Liver (tissue), 9 donors: ENCODE data around the gene EXOSC3. TPM values are rescaled to one million over a fixed set of nuclear protein-coding genes. Genes with fewer than 3 reads are reported as not detected.

Experiments
- DNase-seq: peaks from one replicate; pipeline ENCODE4 v3.0.0-alpha.2; 2017; ENCODE audit warnings: low spot score
- H3K27ac ChIP-seq, 2 donors: one replicate each; pipeline ENCODE4 v1.7.0; 2013; ENCODE audit warnings: inconsistent platforms in 2 of 2, low read length in 2 of 2, control low read depth in 1 of 2, low read depth in 1 of 2, mild to moderate bottlenecking in 1 of 2
- H3K27me3 ChIP-seq, 4 donors: one replicate each; pipeline versions ENCODE4 v1.6.1 to v1.7.0; 2013; ENCODE audit warnings: low read length in 3 of 4, inconsistent platforms in 1 of 4, mild to moderate bottlenecking in 1 of 4, moderate library complexity in 1 of 4; ENCODE audit not compliant: control insufficient read depth in 4 of 4, insufficient read depth in 4 of 4
- H3K36me3 ChIP-seq, 4 donors: one replicate each; pipeline versions ENCODE4 v1.6.1 to v1.7.0; 2013; ENCODE audit warnings: low read length in 3 of 4, mild to moderate bottlenecking in 3 of 4, low read depth in 1 of 4, moderate library complexity in 1 of 4; ENCODE audit not compliant: control insufficient read depth in 4 of 4, insufficient read depth in 3 of 4
- H3K4me1 ChIP-seq, 4 donors: one replicate each; pipeline versions ENCODE4 v1.6.1 to v1.7.0; 2013; ENCODE audit warnings: low read length in 3 of 4, mild to moderate bottlenecking in 3 of 4, moderate library complexity in 1 of 4; ENCODE audit not compliant: control insufficient read depth in 4 of 4, insufficient read depth in 4 of 4
- H3K4me3 ChIP-seq, 3 donors: one replicate each; pipeline versions ENCODE4 v1.6.1 to v1.7.0; 2013; ENCODE audit warnings: low read length in 3 of 3, control low read depth in 1 of 3, low read depth in 1 of 3, mild to moderate bottlenecking in 1 of 3
- H3K9ac ChIP-seq, 2 donors: one replicate each; pipeline ENCODE4 v1.7.0; 2013; ENCODE audit warnings: low read length in 2 of 2, mild to moderate bottlenecking in 2 of 2, moderate library complexity in 2 of 2, control low read depth in 1 of 2, low read depth in 1 of 2
- H3K9me3 ChIP-seq, 4 donors: one replicate each; pipeline versions ENCODE4 v1.6.1 to v1.7.0; 2013; ENCODE audit warnings: low read length in 3 of 4; ENCODE audit not compliant: control insufficient read depth in 4 of 4
- ATF3 ChIP-seq: IDR thresholded peaks from 2 replicates; pipeline ENCODE4 v1.6.1; 2016; ENCODE audit warnings: antibody characterized with exemption
- EGR1 ChIP-seq, 2 donors: IDR thresholded peaks; 2 replicates each; pipeline ENCODE4 v1.6.1; 2016 to 2018; ENCODE audit warnings: antibody characterized with exemption in 2 of 2, low read depth in 2 of 2
- FOXA1 ChIP-seq: IDR thresholded peaks from 2 replicates; pipeline ENCODE4 v1.6.1; 2016; ENCODE audit warnings: antibody characterized with exemption
- FOXA2 ChIP-seq: IDR thresholded peaks from 2 replicates; pipeline ENCODE4 v1.6.1; 2016; ENCODE audit warnings: antibody characterized with exemption
- GABPA ChIP-seq, 2 donors: IDR thresholded peaks in 1 of 2; conservative IDR thresholded peaks in 1 of 2; 2 replicates each; pipeline ENCODE4 v1.6.1; 2016; ENCODE audit warnings: antibody characterized with exemption in 2 of 2, mild to moderate bottlenecking in 1 of 2, moderate library complexity in 1 of 2
- HNF4A ChIP-seq, 2 donors: conservative IDR thresholded peaks; 2 replicates each; pipeline ENCODE4 v1.6.1; 2016; ENCODE audit warnings: antibody characterized with exemption in 2 of 2, mild to moderate bottlenecking in 2 of 2
- HNF4G ChIP-seq: IDR thresholded peaks from 2 replicates; pipeline ENCODE4 v1.6.1; 2016; ENCODE audit warnings: antibody characterized with exemption
- JUND ChIP-seq, 2 donors: IDR thresholded peaks; 2 replicates each; pipeline ENCODE4 v1.6.1; 2016; ENCODE audit warnings: antibody characterized with exemption in 2 of 2
- NR2F2 ChIP-seq: IDR thresholded peaks from 2 replicates; pipeline ENCODE4 v1.6.1; 2016; ENCODE audit warnings: antibody characterized with exemption
- RAD21 ChIP-seq, 2 donors: IDR thresholded peaks; 2 replicates each; pipeline ENCODE4 v1.6.1; 2016; ENCODE audit warnings: antibody characterized with exemption in 2 of 2, mild to moderate bottlenecking in 2 of 2
- RXRA ChIP-seq, 2 donors: IDR thresholded peaks; 2 replicates each; pipeline ENCODE4 v1.6.1; 2017 to 2018; ENCODE audit warnings: antibody characterized with exemption in 2 of 2, mild to moderate bottlenecking in 1 of 2
- SP1 ChIP-seq: IDR thresholded peaks from 2 replicates; pipeline ENCODE4 v1.6.1; 2018; ENCODE audit warnings: antibody characterized with exemption, mild to moderate bottlenecking
- TAF1 ChIP-seq: conservative IDR thresholded peaks from 2 replicates; pipeline ENCODE4 v1.6.1; 2016; ENCODE audit warnings: antibody characterized with exemption, mild to moderate bottlenecking
- YY1 ChIP-seq: IDR thresholded peaks from 2 replicates; pipeline ENCODE4 v1.6.1; 2016; ENCODE audit warnings: antibody characterized with exemption, mild to moderate bottlenecking
- WGBS: extraction: QIAGEN DNeasy Blood & Tissue Kit; methylation state at CpG from one replicate; pipeline ENCODE4 v1.1.7; 2013; 5-methylcytosine and 5-hydroxymethylcytosine counted together
- polyA plus RNA-seq, 2 donors: library from polyadenylated mRNA; stranded (reverse) in 1 of 2; unstranded in 1 of 2; fragments of 200-250 nt in 1 of 2; fragments of >200 nt in 1 of 2; fragmentation: Nextera tagmentation in 1 of 2; extraction: Ambion mirVana in 1 of 2; gene quantifications; one replicate each; pipeline versions ENCODE4 v1.2.1 to v1.2.3, GENCODE V29; 2013 to 2015
- total RNA-seq, 2 donors: library from RNA; depleted of rRNA; stranded (reverse); fragments of >200 nt; gene quantifications; one replicate each; pipeline ENCODE4 v1.2.3, GENCODE V29; 2014
- TF ChIP-seq, protein P1 (sequence below): IDR thresholded peaks from 2 replicates; pipeline ENCODE4 v1.6.1; 2016; ENCODE audit warnings: antibody characterized with exemption
- TF ChIP-seq, protein P2 (sequence below): IDR thresholded peaks from 2 replicates; pipeline ENCODE4 v1.6.1; 2016; ENCODE audit warnings: antibody characterized with exemption
- TF ChIP-seq, protein P3 (sequence below): fragments of 150-350 bp; IDR thresholded peaks from 2 replicates; pipeline ENCODE4 v1.5.1; 2017; ENCODE audit warnings: improper control_type of control experiment, low read depth, low read length; ENCODE audit not compliant: missing input control
- TF ChIP-seq, protein P4 (sequence below): IDR thresholded peaks from 2 replicates; pipeline ENCODE4 v1.6.1; 2016; ENCODE audit warnings: antibody characterized with exemption, mild to moderate bottlenecking
- donor health status: healthy.
- donor health status: healthy.
- donor health status: healthy.
- donor health status: healthy.
- donor health status: healthy.

Gene EXOSC3
- total and polyA plus RNA-seq, 4 donors, result 16.2 to 27.7 (median 19.6) TPM

DNA sequence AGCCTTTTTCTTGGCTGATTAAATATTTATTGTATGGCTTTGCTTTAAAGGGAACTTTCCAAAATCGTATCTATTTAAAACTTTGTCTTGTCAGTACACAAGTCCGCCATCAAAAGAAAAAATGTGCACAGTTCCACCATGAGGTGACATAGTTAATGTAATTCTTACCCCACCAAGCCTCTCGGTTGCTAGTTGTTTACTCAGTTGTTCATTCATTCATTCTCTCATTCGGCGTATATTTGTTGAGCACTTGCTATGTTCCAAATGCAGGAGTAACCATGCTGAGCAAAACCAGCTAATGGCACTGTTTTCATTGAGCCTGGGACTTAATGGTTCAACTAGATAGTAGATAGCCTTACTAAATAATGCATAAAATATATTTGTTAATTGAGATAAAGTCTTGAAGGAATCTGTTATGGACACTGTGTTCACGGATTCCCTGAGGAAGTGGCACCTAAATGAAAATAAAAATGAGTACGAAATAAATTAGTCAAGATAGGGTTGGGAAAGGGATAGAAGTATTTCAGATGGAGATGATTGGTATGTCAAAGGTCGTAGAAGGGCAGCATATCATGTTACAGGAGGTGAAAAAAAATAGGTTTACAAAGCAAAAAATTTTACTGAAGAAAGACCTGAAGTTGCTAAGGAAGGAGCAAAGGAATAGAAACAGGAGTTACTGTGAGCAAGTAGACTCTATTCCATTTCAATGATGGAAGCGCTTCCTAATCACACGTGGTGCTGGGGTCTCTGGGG lies 17.3 kb upstream of the EXOSC3 start:
- 56% methylated on average over 10 of the region's 10 CpGs for WGBS
- TF ChIP-seq, protein P1, sequence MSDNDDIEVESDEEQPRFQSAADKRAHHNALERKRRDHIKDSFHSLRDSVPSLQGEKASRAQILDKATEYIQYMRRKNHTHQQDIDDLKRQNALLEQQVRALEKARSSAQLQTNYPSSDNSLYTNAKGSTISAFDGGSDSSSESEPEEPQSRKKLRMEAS, result no peak
- TF ChIP-seq RXRA (IDR thresholded peaks at IDR 0.05), result no peak
- no peak for TF ChIP-seq HNF4A (conservative IDR thresholded peaks at IDR 0.05)
- no peak for TF ChIP-seq FOXA1
- no peak for TF ChIP-seq RAD21 (IDR thresholded peaks at IDR 0.05)
- TF ChIP-seq FOXA2, result no peak
- no peak for TF ChIP-seq ATF3
- no peak for TF ChIP-seq YY1
- TF ChIP-seq EGR1 (IDR thresholded peaks at IDR 0.05; ENCODE audit: low read depth in 2 of 2), result no peak
- no peak for TF ChIP-seq SP1
- no peak for TF ChIP-seq JUND (IDR thresholded peaks at IDR 0.05)
- TF ChIP-seq, protein P2, sequence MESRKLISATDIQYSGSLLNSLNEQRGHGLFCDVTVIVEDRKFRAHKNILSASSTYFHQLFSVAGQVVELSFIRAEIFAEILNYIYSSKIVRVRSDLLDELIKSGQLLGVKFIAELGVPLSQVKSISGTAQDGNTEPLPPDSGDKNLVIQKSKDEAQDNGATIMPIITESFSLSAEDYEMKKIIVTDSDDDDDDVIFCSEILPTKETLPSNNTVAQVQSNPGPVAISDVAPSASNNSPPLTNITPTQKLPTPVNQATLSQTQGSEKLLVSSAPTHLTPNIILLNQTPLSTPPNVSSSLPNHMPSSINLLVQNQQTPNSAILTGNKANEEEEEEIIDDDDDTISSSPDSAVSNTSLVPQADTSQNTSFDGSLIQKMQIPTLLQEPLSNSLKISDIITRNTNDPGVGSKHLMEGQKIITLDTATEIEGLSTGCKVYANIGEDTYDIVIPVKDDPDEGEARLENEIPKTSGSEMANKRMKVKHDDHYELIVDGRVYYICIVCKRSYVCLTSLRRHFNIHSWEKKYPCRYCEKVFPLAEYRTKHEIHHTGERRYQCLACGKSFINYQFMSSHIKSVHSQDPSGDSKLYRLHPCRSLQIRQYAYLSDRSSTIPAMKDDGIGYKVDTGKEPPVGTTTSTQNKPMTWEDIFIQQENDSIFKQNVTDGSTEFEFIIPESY, result no peak

GRCh38 chr9:37801287-37801850 lies 16.5 kb upstream of the EXOSC3 start:
- H3K27ac ChIP-seq, result peak overlapping the region; percentile 89 to 93
- H3K36me3 ChIP-seq, result no peaks in the 10 kb centered on the region
- peak overlapping the region; percentile 71 to 99 (median 81) for H3K4me3 ChIP-seq
- H3K4me1 ChIP-seq, result peaks cover 2 to 24% (median 20%) of the 10 kb centered on the region in 4 donors
- DNase-seq, result peak; percentile 66
- TF ChIP-seq, protein P2, result no peak
- TF ChIP-seq, protein P3, sequence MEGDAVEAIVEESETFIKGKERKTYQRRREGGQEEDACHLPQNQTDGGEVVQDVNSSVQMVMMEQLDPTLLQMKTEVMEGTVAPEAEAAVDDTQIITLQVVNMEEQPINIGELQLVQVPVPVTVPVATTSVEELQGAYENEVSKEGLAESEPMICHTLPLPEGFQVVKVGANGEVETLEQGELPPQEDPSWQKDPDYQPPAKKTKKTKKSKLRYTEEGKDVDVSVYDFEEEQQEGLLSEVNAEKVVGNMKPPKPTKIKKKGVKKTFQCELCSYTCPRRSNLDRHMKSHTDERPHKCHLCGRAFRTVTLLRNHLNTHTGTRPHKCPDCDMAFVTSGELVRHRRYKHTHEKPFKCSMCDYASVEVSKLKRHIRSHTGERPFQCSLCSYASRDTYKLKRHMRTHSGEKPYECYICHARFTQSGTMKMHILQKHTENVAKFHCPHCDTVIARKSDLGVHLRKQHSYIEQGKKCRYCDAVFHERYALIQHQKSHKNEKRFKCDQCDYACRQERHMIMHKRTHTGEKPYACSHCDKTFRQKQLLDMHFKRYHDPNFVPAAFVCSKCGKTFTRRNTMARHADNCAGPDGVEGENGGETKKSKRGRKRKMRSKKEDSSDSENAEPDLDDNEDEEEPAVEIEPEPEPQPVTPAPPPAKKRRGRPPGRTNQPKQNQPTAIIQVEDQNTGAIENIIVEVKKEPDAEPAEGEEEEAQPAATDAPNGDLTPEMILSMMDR, result no peak
- TF ChIP-seq EGR1 (IDR thresholded peaks at IDR 0.05; ENCODE audit: low read depth in 2 of 2) (no peak), HNF4A (conservative IDR thresholded peaks at IDR 0.05) (no peak), RXRA (IDR thresholded peaks at IDR 0.05) (no peak), FOXA1 (no peak), YY1 (no peak), JUND (IDR thresholded peaks at IDR 0.05) (no peak), NR2F2 (no peak), GABPA (IDR thresholded peaks at IDR 0.05 in 1 of 2, conservative IDR thresholded peaks at IDR 0.05 in 1 of 2) (no peak), RAD21 (IDR thresholded peaks at IDR 0.05) (no peak), HNF4G (no peak), TAF1 (no peak)
- TF ChIP-seq, protein P1, result no peak
- TF ChIP-seq, protein P4, sequence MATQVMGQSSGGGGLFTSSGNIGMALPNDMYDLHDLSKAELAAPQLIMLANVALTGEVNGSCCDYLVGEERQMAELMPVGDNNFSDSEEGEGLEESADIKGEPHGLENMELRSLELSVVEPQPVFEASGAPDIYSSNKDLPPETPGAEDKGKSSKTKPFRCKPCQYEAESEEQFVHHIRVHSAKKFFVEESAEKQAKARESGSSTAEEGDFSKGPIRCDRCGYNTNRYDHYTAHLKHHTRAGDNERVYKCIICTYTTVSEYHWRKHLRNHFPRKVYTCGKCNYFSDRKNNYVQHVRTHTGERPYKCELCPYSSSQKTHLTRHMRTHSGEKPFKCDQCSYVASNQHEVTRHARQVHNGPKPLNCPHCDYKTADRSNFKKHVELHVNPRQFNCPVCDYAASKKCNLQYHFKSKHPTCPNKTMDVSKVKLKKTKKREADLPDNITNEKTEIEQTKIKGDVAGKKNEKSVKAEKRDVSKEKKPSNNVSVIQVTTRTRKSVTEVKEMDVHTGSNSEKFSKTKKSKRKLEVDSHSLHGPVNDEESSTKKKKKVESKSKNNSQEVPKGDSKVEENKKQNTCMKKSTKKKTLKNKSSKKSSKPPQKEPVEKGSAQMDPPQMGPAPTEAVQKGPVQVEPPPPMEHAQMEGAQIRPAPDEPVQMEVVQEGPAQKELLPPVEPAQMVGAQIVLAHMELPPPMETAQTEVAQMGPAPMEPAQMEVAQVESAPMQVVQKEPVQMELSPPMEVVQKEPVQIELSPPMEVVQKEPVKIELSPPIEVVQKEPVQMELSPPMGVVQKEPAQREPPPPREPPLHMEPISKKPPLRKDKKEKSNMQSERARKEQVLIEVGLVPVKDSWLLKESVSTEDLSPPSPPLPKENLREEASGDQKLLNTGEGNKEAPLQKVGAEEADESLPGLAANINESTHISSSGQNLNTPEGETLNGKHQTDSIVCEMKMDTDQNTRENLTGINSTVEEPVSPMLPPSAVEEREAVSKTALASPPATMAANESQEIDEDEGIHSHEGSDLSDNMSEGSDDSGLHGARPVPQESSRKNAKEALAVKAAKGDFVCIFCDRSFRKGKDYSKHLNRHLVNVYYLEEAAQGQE, result no peak
- WGBS, result under 1% methylated on average over 45 of the region's 45 CpGs
- peak overlapping the region; percentile 33 to 94 for H3K9ac ChIP-seq
- no peaks in the 10 kb centered on the region for H3K27me3 ChIP-seq
- no peaks in the 10 kb centered on the region for H3K9me3 ChIP-seq

More for the DNA sequence above, 17.3 kb upstream of the EXOSC3 start:
- no peak for DNase-seq
- H3K36me3 ChIP-seq, result no peaks in the 10 kb centered on the region
- H3K9me3 ChIP-seq, result no peaks in the 10 kb centered on the region
- peak overlapping the region; percentile 71 to 99 (median 81) for H3K4me3 ChIP-seq
- peak overlapping the region; percentile 33 to 94 for H3K9ac ChIP-seq
- H3K27me3 ChIP-seq, result no peaks in the 10 kb centered on the region
- peaks cover 2 to 24% (median 20%) of the 10 kb centered on the region in 4 donors for H3K4me1 ChIP-seq
- H3K27ac ChIP-seq, result peak overlapping the region in 1 of 2 donors; percentile 89
